HEK293T (cell line): Measurements from ENCODE around the gene GRID2.
"Not testable (repeated sequence)": the region's sequence is repeated elsewhere in the genome, so short reads cannot be mapped to it uniquely, and the experiment has no call there.

ENCODE experiments used
- FOXA1 ChIP-seq: fragments of 450-650 bp; IDR thresholded peaks from 2 replicates; pipeline ENCODE4 v1.6.1; 2016; ENCODE audit warnings: mild to moderate bottlenecking
- SUZ12 ChIP-seq: fragments of 450-650 bp; IDR thresholded peaks from 2 replicates; pipeline ENCODE4 v1.6.1; 2016; ENCODE audit warnings: mild to moderate bottlenecking

GRCh38 chr4:92277057-92277881, 26.5 kb upstream of the GRID2 start:
- not testable (repeated sequence) for TF ChIP-seq SUZ12, FOXA1
